Bronchial epithelial cell (primary cell): ENCODE measurements around the gene NFE2. TPM values are rescaled to one million over a fixed set of nuclear protein-coding genes. Genes with fewer than 3 reads are reported as not detected.

Experiments used
- DNase-seq: peaks from one replicate; pipeline ENCODE4 v3.0.0-alpha.2; 2010; ENCODE audit warnings: low read depth
- FAIRE-seq: peaks from 2 replicates; lab custom pipeline; 2011; peaks lifted over from hg19 to GRCh38; lab: Jason Lieb, UNC
- H3K27me3 ChIP-seq: 2 replicates; pipeline ENCODE4 v1.5.1; 2011; ENCODE audit warnings: low read length; ENCODE audit not compliant: control insufficient read depth, insufficient read depth
- H3K36me3 ChIP-seq: 2 replicates; pipeline ENCODE4 v1.5.1; 2011; ENCODE audit warnings: low read length; ENCODE audit not compliant: control insufficient read depth, insufficient read depth
- H3K4me3 ChIP-seq: 2 replicates; pipeline ENCODE4 v1.5.1; 2011; ENCODE audit warnings: mild to moderate bottlenecking, low read depth, low read length, control low read depth
- total RNA-seq: library from RNA; depleted of rRNA; stranded (reverse); fragments of >200 nt; gene quantifications from 2 replicates; pipeline ENCODE4 v1.2.1, GENCODE V29; 2014
- TF ChIP-seq, protein P1 (sequence below): IDR thresholded peaks from 2 replicates; pipeline ENCODE4 v1.5.1; 2011; ENCODE audit warnings: mild to moderate bottlenecking, moderate library complexity, low read length, control low read depth, inconsistent platforms; ENCODE audit not compliant: insufficient read depth, severe bottlenecking

The NFE2 gene
- total RNA-seq, 1 donor from 2014 or later, result not detected

DNA sequence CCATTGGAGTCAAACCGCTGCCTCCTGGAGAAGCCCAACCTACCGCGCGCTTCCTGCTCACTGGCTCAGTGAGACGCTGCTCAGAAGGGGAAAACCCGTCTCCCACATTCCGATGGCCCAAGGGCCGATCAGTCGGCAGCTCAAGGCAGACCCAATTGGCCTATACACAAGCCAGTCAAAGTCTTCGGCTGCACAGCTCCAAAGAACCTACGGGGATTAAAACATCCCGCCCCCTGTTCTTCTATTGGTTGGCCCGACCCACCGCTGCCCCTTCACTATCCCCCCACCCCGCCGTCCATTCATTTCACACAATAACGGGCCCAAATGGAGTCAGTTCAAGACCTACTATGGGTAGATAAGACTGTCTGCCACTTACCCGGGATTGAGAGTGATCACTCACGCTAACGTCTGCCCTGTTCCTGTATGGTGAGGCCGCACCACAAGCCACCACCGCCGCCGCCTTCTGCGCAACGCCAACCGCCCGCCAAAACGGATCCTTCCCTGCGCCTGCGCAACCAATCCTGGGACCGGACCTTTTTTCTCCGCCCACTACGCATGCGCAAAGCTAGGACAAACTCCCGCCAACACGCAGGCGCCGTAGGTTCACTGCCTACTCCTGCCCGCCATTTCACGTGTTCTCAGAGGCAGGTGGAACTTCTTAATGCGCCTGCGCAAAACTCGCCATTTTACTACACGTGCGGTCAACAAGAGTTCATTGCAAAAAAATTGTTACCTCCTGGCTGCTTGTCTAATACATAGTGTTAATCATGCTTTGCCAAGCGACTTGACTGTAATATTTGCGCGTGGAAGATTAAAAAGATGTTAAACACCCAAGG lies 21.0 kb downstream of the NFE2 start, which contains the start of gene CBX5:
Gene CBX5 (minus strand): TSS at position 491 of the 836 bp plus-strand sequence. CDS start 22,472 bp downstream, outside the sequence.
- FAIRE-seq (no peak), DNase-seq (peak; percentile 100)
- Histone ChIP-seq H3K36me3 (peaks cover 7% of the 10 kb centered on the region), H3K27me3 (no peaks in the 10 kb centered on the region), H3K4me3 (peak within 1 kb of the TSS; percentile 68)
- TF ChIP-seq, protein P1, sequence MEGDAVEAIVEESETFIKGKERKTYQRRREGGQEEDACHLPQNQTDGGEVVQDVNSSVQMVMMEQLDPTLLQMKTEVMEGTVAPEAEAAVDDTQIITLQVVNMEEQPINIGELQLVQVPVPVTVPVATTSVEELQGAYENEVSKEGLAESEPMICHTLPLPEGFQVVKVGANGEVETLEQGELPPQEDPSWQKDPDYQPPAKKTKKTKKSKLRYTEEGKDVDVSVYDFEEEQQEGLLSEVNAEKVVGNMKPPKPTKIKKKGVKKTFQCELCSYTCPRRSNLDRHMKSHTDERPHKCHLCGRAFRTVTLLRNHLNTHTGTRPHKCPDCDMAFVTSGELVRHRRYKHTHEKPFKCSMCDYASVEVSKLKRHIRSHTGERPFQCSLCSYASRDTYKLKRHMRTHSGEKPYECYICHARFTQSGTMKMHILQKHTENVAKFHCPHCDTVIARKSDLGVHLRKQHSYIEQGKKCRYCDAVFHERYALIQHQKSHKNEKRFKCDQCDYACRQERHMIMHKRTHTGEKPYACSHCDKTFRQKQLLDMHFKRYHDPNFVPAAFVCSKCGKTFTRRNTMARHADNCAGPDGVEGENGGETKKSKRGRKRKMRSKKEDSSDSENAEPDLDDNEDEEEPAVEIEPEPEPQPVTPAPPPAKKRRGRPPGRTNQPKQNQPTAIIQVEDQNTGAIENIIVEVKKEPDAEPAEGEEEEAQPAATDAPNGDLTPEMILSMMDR, result no peak

DNA sequence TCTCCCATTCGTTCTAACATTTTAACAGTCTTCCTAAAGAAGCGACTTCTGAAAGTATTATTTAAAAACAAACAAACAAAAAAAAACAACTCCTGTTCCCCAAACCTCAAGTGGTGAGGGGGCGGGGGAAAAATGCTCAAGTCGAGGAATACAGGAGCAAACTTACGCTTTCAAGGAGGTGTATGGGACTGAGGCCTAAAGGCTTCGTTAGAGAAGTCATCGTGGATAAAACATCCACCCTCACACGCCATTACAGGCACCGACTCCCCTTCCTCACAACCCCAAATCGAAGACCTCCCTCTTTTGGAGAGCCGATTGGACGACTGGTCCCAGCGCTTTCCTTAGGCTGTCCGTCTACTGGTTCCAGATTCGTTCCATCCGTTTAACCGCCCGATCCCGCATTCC lies 21.6 kb downstream of the NFE2 start:
- TF ChIP-seq, protein P1, result no peak
- FAIRE-seq (no peak), DNase-seq (no peak)

DNA sequence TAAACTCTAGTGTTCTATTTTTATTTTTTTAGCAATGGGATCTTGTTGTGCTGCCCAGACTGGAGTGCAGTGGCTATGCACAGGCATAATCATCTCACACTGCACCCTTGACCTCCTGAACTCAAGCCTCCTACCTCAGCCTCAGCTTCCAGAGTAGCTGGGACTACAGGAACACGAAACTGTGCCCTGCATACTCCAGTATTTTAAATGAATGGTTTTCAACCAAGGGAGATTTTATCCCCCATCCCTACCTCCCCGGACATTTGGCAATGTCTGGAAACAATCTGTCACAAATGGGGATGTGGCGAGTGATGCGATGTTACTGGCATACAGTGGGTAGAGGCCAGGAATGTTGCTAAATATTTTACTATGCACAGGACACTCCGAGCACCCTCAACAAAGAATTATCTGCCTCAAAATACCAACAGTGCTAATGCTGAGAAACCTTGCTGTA lies 23.0 kb downstream of the NFE2 start:
- no peak overlapping the region for H3K4me3 ChIP-seq
- FAIRE-seq (no peak), DNase-seq (no peak)
- H3K27me3 ChIP-seq, result no peaks in the 10 kb centered on the region
- TF ChIP-seq, protein P1, result no peak
- H3K36me3 ChIP-seq, result peaks cover 6% of the 10 kb centered on the region

More for the DNA sequence above, 21.6 kb downstream of the NFE2 start:
- Histone ChIP-seq H3K4me3 (peak overlapping the region; percentile 46), H3K27me3 (no peaks in the 10 kb centered on the region), H3K36me3 (peaks cover 7% of the 10 kb centered on the region)

DNA sequence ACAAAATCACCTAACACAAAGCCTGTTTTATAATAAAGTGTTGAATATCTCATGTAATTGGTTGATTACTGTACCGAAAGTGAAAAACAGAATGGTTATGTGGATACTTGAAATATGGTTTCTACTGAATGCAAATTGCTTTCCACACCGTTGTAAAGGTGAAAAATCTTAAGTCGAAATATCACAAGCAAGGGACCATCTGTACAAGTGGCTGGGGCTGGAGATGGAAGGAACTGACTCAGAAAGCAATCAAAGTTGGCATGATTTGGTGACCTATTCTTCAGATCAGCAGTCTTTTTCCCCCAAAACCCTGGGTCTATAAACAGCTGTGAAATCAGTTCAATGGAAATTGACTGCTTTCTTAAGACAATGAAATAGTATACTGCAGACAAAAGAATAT lies 24.4 kb downstream of the NFE2 start:
- no peak for DNase-seq
- TF ChIP-seq, protein P1, result no peak
- no peaks in the 10 kb centered on the region for H3K27me3 ChIP-seq
- H3K36me3 ChIP-seq, result peaks cover 4% of the 10 kb centered on the region
- H3K4me3 ChIP-seq, result no peak overlapping the region
- FAIRE-seq, result no peak

DNA sequence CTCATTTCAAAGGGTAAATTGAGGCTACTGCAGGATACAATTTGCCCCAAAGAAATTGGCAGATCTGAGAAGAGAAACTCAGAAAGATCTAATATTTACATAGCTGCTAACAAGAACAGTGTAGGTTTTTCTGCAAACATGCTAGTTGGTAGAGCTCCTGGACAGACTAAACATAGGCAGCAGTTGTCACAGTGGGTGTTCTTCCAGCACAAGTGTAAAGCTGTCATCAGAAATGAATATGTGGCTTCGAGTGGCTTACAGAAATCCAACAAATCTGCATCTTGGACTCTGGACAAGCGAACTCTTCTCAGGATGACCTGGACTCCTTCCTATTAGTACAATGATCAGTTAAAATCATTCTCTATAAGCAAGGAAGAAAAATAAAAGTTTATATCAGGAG lies 26.8 kb downstream of the NFE2 start:
- Histone ChIP-seq H3K36me3 (peaks cover 1% of the 10 kb centered on the region), H3K27me3 (no peaks in the 10 kb centered on the region), H3K4me3 (no peak overlapping the region)
- FAIRE-seq (no peak), DNase-seq (no peak)
- TF ChIP-seq, protein P1, result no peak

DNA sequence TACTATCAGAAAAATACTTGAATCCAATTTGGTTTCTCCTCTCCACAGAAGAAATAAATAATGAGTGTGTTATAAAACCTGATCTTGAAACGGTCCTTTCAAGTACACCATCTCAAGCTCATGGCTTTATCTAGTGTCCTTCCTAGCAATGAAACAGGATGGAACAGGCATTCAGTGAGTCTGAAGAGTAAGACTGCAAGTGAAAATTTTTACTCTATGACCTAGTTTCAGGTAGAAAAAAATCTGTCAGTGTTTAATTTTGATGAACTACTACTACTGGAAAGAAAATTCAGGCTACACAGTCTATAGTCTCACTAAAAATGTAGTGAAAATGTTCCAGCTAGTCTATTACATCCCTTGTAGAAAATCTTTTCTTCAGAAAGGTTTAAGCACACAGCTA lies 28.6 kb downstream of the NFE2 start:
- no peaks in the 10 kb centered on the region for H3K27me3 ChIP-seq
- DNase-seq, result no peak
- H3K36me3 ChIP-seq, result peaks cover 1% of the 10 kb centered on the region
- FAIRE-seq, result no peak
- TF ChIP-seq, protein P1, result no peak
- no peak overlapping the region for H3K4me3 ChIP-seq
